Activated CD4-positive, alpha-beta T cell treated with anti-CD3 and anti-CD28 coated beads, Interleukin-2, amount 50 U/mL, for 1 hour (primary cell): Measurements from ENCODE around the gene C1orf74.

Experiments used
- DNase-seq: peaks from one replicate; pipeline ENCODE4 v3.0.0-alpha.2; 2020

The C1orf74 gene

GRCh38 chr1:209741889-209742288 lies 42.5 kb downstream of the C1orf74 start:
- no peak for DNase-seq

GRCh38 chr1:209741193-209741592 lies 43.2 kb downstream of the C1orf74 start:
- no peak for DNase-seq

GRCh38 chr1:209738270-209738669 lies 46.1 kb downstream of the C1orf74 start:
- DNase-seq: no peak

GRCh38 chr1:209737118-209737505 lies 47.2 kb downstream of the C1orf74 start:
- DNase-seq: no peak

GRCh38 chr1:209736490-209737117 lies 47.8 kb downstream of the C1orf74 start:
- DNase-seq: no peak

GRCh38 chr1:209733409-209734192 lies 50.8 kb downstream of the C1orf74 start:
- DNase-seq: no peak

- no peak for DNase-seq
Measured at GRCh38 chr1:209732725-209733124, 51.6 kb downstream of the C1orf74 start.

- DNase-seq: no peak
Measured at GRCh38 chr1:209729436-209729835, 54.9 kb downstream of the C1orf74 start.
